Right lobe of liver (tissue), 4 donors: ENCODE measurements around the gene VPS37D.
"Not testable (repeated sequence)": the region's sequence is repeated elsewhere in the genome, so short reads cannot be mapped to it uniquely, and the experiment has no call there.

ENCODE experiments used
- POLR2A ChIP-seq: fragments of 450-650 bp; IDR thresholded peaks from one replicate; pipeline ENCODE4 v1.6.1; 2017; ENCODE audit warnings: antibody characterized with exemption, mild to moderate bottlenecking
- TF ChIP-seq, protein P1 (sequence below), 4 donors: fragments of 200-600 bp in 3 of 4; fragments of 450-650 bp in 1 of 4; IDR thresholded peaks; one replicate each; pipeline versions ENCODE4 v1.5.1 to v1.8.0; 2016 to 2022; ENCODE audit warnings: antibody characterized with exemption in 4 of 4, mild to moderate bottlenecking in 2 of 4
- donor health status: DM: no; HTN: no; CAD: no.
- donor health status: DM: no; HTN: no; CAD: no.
- donor health status: DM: no; HTN: yes; CAD: no.

DNA sequence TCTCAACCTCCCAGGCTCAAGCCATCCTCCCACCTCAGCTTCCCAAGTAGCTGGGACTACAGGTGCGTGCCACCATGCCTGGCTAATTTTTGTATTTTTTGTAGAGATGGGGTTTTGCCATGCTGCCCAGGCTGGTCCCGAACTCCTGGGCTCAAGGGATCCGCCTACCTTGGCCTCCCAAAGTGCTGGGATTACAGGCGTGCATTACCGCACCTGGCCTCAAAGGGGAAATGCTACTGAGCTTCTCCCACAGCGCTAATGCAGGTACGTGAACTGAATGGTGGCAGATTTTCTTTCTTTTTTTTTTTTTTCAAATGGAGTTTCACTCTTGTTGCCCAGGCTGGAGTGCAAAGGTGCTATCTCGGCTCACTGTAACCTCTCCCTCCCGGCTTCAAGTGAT is 8.4 kb downstream of the VPS37D start:
- TF ChIP-seq POLR2A, result not testable (repeated sequence)
- TF ChIP-seq, protein P1, sequence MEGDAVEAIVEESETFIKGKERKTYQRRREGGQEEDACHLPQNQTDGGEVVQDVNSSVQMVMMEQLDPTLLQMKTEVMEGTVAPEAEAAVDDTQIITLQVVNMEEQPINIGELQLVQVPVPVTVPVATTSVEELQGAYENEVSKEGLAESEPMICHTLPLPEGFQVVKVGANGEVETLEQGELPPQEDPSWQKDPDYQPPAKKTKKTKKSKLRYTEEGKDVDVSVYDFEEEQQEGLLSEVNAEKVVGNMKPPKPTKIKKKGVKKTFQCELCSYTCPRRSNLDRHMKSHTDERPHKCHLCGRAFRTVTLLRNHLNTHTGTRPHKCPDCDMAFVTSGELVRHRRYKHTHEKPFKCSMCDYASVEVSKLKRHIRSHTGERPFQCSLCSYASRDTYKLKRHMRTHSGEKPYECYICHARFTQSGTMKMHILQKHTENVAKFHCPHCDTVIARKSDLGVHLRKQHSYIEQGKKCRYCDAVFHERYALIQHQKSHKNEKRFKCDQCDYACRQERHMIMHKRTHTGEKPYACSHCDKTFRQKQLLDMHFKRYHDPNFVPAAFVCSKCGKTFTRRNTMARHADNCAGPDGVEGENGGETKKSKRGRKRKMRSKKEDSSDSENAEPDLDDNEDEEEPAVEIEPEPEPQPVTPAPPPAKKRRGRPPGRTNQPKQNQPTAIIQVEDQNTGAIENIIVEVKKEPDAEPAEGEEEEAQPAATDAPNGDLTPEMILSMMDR (IDR thresholded peaks at IDR 0.05), result not testable (repeated sequence)
